ENCODE results near the gene SIX1.

The SIX1 gene

GRCh38 chr14:60645126-60645741, 4.0 kb downstream of the SIX1 start:
- peak overlapping the region; percentile 79 for H3K4me3 ChIP-seq (ENCODE audit: low read depth, low read length)
- no peak for DNase-seq (ENCODE audit: low read depth)

DNA sequence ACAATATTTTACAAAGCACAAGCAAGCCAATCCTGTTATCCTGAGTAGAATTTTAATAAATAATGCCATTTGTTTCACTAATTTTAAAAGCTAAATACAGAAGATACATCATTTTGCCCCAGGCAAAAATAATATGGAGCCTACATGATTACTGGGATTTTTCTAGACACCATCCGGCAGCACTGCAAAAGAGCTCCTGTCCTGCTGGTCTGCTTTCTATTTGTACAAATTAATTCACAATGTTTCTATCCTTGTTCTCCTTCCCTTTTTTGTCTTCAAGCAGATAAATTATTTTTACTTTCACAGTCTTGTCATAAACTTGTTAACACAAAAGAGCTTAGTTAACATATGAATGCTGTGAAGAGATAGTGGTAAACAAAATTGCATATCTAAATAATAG, 4.6 kb downstream of the SIX1 start:
- H3K4me3 ChIP-seq (ENCODE audit: low read depth, low read length): peak overlapping the region; percentile 79
- no peak for DNase-seq (ENCODE audit: low read depth)

- H3K4me3 ChIP-seq (ENCODE audit: low read depth, low read length): peak overlapping the region; percentile 79
- DNase-seq (ENCODE audit: low read depth): no peak
Observed at GRCh38 chr14:60643463-60644314, 5.6 kb downstream of the SIX1 start.

GRCh38 chr14:60643141-60643462, 6.2 kb downstream of the SIX1 start:
- no peak for DNase-seq (ENCODE audit: low read depth)
- H3K4me3 ChIP-seq (ENCODE audit: low read depth, low read length): peak overlapping the region; percentile 79

DNA sequence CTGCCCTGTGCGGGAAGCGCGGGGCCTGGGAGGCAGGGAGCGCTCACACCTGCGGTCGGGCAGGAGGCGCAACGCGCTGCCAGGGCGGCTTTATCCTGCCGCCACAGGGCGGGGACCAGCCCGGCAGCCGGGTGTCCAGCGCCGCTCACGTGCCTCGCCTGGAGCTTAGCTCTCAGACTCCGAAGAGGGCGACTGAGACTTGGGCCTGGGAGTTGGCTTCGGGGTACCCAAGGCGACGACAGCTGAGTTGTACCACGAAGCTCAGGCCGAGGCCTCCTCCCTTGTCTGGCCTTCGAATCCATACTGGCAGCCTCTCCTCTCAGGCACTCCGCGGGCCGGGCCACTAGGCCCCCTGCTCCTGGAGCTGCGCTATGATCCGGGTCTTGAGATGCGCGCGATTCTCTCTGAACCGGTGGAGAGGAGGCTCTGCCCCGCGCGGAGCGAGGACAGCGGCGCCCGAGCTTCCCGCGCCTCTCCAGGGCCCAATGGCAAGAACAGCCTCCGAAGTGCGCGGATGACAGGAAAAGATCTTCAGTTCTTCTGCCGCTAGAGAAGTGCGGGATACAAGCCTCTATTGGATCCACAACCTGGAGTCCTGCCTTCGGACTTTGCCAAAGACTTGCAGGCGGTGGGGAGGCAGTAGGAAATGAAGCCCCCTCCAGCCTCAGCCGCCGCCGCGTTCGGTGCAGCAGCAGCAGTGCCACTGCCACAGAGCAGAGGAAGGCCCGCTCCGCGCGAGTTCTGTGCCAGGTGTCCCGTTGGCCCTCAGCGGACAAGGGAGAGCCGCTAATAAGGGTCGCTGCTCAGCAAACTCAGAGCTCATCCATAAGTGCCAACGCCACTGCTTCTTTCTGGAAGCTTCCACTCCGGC, 6.8 kb downstream of the SIX1 start:
- peak overlapping the region; percentile 79 for H3K4me3 ChIP-seq (ENCODE audit: low read depth, low read length)

DNA sequence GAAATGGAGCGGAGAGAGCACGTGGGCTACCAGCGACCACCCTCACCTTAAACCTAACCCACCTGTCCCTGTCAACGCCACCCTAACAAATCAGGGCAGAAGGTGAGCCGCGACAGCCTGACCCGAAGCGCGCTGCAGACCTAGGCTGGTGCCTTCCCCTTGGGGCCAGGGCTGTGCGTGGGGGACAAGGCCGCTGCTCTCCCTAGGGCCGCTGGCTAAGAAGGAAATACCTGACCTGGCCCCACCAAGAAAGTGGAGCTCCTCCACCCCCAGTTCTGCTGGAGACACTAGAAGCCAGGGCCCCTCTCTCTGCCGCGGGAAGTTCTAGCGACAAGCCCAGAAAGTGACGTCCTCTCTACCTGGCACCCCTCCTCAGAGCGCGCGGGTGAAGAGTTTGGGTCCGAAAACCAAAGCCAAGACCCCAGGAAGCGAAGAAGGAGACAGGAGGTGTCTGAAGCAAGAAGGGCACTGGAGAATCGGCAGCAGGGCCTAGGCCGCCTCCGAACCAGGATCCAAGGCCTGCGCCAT, 7.5 kb downstream of the SIX1 start:
- H3K4me3 ChIP-seq (ENCODE audit: low read depth, low read length): peak overlapping the region; percentile 79
- DNase-seq (ENCODE audit: low read depth): no peak

More for the DNA sequence above, 6.8 kb downstream of the SIX1 start:
- DNase-seq (ENCODE audit: low read depth): no peak

DNA sequence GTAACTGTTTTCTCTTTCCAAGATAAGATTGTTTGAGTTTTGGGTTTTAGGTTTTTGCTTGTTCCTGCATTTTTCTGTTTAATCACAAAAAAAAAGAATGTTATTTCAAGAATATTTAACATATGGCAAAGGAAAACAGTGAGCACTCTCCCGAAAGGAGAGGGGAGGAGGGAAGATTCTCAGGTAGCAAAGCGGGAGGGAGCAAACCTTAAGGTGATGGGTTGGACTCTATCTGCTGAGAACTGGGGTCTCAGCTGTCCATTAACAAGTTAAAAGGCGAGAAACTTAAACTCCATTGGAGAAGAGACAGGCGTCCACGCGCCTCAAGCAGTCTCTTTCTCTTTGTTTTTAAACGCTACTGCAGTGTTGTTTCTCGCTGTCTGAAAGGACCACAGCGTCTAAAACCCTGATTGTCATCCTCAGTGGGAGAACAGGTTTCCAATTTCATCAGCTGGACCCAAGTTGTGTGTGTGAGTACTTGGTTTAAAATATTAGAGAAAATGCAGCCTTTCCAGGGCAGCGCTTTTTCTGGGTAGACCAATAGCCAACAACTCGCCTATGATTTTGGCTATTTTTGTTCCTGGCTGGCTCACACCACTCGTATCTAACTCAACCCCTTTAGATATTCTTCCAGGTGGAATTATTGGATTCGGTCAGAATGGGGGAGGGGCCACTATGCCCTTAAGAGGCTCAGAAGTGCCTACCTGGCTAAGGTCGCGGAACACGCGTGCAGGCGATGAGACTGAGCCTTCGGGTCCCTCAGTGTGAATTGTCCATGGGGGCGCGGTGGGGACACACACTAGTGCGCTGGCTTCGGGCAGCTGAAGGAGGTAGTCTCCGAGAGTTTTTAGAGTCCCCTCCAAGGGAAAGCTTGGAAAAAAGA, 8.2 kb downstream of the SIX1 start:
- peak overlapping the region; percentile 79 for H3K4me3 ChIP-seq (ENCODE audit: low read depth, low read length)
- DNase-seq (ENCODE audit: low read depth): no peak

DNA sequence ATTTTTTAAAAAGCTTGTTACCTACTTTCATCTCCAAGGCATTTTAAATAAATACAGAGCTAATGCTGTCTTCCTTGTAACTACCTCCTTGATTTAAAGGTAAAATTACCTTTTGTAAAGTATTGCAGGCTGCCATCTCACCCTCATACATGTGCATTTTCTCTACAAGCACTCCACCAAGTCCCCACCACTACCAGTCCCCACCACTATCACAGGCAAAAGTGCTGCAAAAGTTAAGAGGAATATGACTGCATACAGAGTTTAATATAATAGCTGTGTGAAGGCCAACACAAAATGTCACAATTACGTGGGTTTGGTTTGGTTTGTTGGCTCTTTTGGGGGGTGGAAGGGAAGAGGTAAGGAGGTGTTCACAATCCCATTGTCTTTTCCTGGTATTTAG, 9.6 kb downstream of the SIX1 start:
- peak overlapping the region; percentile 17 for H3K4me3 ChIP-seq (ENCODE audit: low read depth, low read length)
- DNase-seq (ENCODE audit: low read depth): no peak

DNA sequence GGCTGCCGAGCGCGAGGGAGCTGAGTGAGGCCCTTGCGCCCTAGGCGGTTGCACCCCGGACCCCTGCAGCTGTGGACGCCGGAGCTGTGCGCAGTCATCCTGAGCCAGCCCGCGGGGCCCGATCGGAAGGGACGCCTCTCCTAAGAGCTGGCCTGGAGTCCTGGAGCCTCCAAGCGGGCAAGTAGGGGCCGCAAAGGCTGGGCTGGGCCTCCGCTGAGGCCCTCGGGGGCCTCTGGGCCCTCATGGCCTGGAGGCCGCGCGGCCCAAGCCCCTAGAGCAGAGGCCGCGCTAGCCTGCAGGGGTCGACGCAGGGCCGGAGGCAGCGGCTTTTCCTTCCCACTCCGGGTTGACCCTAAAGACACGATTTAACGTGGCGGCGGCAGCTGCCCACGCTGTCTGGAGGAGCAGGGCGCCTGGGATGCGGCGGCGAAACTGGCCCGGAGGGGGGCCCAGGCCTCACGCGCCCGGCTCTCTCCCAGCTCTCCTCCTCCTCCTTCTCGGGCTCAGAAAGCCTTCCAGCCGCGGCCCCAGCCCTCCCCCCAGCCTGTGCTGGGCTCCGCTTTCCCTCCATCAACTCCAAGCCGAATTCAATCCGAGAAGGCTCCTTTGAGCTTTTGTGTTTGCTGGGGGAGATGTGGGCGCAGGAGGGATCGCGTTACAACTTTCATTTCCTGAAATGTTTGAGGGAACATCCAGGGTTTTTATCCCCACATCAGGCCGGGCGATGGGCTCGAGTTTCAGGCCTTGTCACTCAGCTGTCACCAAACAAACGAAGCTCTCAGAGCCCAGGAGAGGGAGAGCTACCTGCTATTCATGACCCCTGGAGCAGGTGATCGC, 11.6 kb downstream of the SIX1 start:
- no peak for DNase-seq (ENCODE audit: low read depth)
- H3K4me3 ChIP-seq (ENCODE audit: low read depth, low read length): peak overlapping the region; percentile 37

- H3K4me3 ChIP-seq (ENCODE audit: low read depth, low read length): peak overlapping the region; percentile 37
Observed at GRCh38 chr14:60636879-60637478, 12.3 kb downstream of the SIX1 start.

DNA sequence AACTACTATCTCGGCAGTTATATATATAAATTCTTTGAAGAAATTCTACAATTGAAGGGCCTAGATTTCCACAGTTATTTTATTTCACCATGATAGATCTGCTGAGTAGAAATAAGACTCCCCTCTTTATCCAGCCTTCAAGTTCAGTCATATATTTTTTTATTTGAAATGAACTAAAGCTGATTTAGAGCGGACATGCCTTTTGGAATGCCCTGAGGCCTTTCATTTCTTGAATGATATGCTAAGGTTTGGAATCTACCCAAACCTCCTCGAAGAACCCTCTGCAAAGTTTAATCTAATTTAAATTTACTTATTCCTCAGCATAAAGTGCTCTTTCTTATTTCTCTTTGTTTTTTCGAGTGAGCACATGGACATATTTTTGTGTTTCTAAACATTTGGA, 15.1 kb downstream of the SIX1 start:
- H3K4me3 ChIP-seq (ENCODE audit: low read depth, low read length): no peak overlapping the region

More at GRCh38 chr14:60636879-60637478, 12.3 kb downstream of the SIX1 start:
- DNase-seq (ENCODE audit: low read depth): no peak

DNA sequence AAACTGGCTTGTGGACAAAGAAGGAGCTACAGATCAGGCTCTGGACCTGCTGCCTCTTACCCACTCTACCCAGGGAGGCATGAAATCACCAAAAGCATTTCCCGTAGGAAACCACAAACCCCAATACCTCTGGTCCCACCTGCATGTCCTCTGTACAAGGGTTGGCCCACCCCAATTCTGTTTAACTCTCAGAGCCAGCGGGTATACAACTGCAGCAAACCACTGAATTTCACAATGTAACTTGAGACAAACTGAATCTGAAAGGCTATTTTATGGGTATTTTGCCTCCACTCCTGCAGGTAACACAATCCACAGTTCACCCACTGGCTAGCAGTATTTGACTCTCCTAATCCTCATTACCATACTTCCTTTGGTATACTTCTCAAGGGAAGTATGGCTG, 16.5 kb downstream of the SIX1 start:
- H3K4me3 ChIP-seq (ENCODE audit: low read depth, low read length): no peak overlapping the region
- DNase-seq (ENCODE audit: low read depth): no peak

More for the DNA sequence above, 15.1 kb downstream of the SIX1 start:
- no peak for DNase-seq (ENCODE audit: low read depth)

- H3K4me3 ChIP-seq (ENCODE audit: low read depth, low read length): no peak overlapping the region
- no peak for DNase-seq (ENCODE audit: low read depth)
Observed at GRCh38 chr14:60632257-60632656, 17.0 kb downstream of the SIX1 start.

- no peak for DNase-seq (ENCODE audit: low read depth)
- H3K4me3 ChIP-seq (ENCODE audit: low read depth, low read length): no peak overlapping the region
Observed at GRCh38 chr14:60631842-60632241, 17.4 kb downstream of the SIX1 start.

- no peak for DNase-seq (ENCODE audit: low read depth)
- H3K4me3 ChIP-seq (ENCODE audit: low read depth, low read length): no peak overlapping the region
Observed at GRCh38 chr14:60630129-60630528, 19.1 kb downstream of the SIX1 start.

DNA sequence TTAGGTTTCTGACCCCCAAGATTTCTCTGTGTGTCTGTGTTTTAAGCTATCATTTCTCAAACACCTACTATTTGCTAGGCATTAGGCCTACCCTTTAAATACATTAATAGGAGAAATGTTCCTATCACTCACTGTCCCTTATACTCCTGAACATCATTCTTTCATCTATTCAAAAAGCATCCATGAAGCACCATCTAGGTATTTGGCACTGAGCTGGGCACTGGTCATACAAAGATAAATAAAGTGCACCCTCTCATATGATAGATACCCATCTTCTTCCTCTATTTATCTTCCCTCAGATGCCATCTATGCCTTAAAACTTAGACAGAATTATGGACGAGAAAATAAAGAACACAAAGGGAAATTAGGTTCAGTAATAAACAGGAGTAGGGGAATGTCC, 20.4 kb downstream of the SIX1 start:
- H3K4me3 ChIP-seq (ENCODE audit: low read depth, low read length): no peak overlapping the region
- no peak for DNase-seq (ENCODE audit: low read depth)

DNA sequence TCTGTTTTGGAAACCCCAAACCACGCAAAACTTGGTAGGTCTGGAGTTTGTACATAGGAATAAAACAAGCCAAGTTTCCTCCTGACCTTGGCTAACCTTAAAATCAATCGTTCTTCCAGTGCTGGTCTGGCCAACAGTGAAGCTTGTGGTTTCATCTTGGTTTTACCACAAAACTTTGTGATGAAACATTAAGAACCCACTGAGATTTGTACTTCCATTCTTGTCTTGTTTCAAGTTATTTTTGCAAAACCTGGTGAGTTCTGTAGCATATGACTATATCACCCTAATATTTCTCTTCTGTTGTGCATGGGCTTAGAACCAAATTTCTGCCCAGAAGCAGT, 26.4 kb downstream of the SIX1 start:
- DNase-seq (ENCODE audit: low read depth): peak; percentile 86
- H3K4me3 ChIP-seq (ENCODE audit: low read depth, low read length): no peak overlapping the region
